KMS-11 (cell line): ENCODE results near the gene ZFYVE28.
"Not testable (repeated sequence)": the region's sequence is repeated elsewhere in the genome, so short reads cannot be mapped to it uniquely, and the experiment has no call there.

ENCODE experiments used
- H2AFZ ChIP-seq: fragments of 200-600 bp; sonication (generic); 2 replicates; pipeline ENCODE4 v1.6.1; 2016; ENCODE audit warnings: antibody characterized with exemption, mixed run types, low read depth
- H3K27ac ChIP-seq: fragments of 200-600 bp; sonication (generic); 2 replicates; pipeline ENCODE4 v1.6.1; 2016; ENCODE audit warnings: mild to moderate bottlenecking, mixed run types
- H3K27me3 ChIP-seq: fragments of 200-600 bp; sonication (generic); 2 replicates; pipeline ENCODE4 v1.6.1; 2017; ENCODE audit warnings: mild to moderate bottlenecking, low read depth, mixed run types, moderate library complexity; ENCODE audit not compliant: insufficient read depth
- H3K36me3 ChIP-seq: fragments of 200-600 bp; sonication (generic); 2 replicates; pipeline ENCODE4 v1.6.1; 2017; ENCODE audit warnings: mild to moderate bottlenecking, mixed run types; ENCODE audit not compliant: insufficient read depth
- H3K4me1 ChIP-seq: fragments of 200-600 bp; sonication (generic); 2 replicates; pipeline ENCODE4 v1.6.1; 2016; ENCODE audit warnings: mild to moderate bottlenecking, low read depth, mixed run types; ENCODE audit not compliant: poor library complexity, severe bottlenecking
- H3K4me2 ChIP-seq: fragments of 200-600 bp; sonication (generic); 2 replicates; pipeline ENCODE4 v1.7.0; 2016; ENCODE audit warnings: mild to moderate bottlenecking, mixed run types
- H3K4me3 ChIP-seq: fragments of 200-600 bp; sonication (generic); IDR thresholded peaks from 2 replicates; pipeline ENCODE4 v1.6.1; 2017; ENCODE audit warnings: low read depth, low read length, mixed read lengths; ENCODE audit not compliant: insufficient read depth
- H3K79me2 ChIP-seq: fragments of 200-600 bp; sonication (generic); 2 replicates; pipeline ENCODE4 v1.6.1; 2016; ENCODE audit warnings: low read depth, mixed run types; ENCODE audit not compliant: insufficient read depth
- H3K9ac ChIP-seq: fragments of 200-600 bp; sonication (generic); 2 replicates; pipeline ENCODE4 v1.6.1; 2016; ENCODE audit warnings: mild to moderate bottlenecking, mixed run types
- H4K20me1 ChIP-seq: fragments of 200-600 bp; sonication (generic); 2 replicates; pipeline ENCODE4 v1.6.1; 2016; ENCODE audit warnings: mild to moderate bottlenecking, mixed run types; ENCODE audit not compliant: insufficient read depth
- CTCF ChIP-seq: fragments of 200-600 bp; sonication (generic); conservative IDR thresholded peaks from 2 replicates; pipeline ENCODE4 v1.6.1; 2017; ENCODE audit warnings: low read depth, mild to moderate bottlenecking, antibody characterized with exemption, low read length, moderate library complexity, mixed read lengths

Gene ZFYVE28

GRCh38 chr4:2380589-2380988 lies 37.9 kb downstream of the ZFYVE28 start:
- H3K36me3 ChIP-seq, H3K79me2 ChIP-seq, H2AFZ ChIP-seq, H3K4me2 ChIP-seq, H3K4me3 ChIP-seq, H3K9ac ChIP-seq, H3K27ac ChIP-seq, H3K27me3 ChIP-seq, H3K4me1 ChIP-seq, H4K20me1 ChIP-seq: not testable (repeated sequence)

GRCh38 chr4:2378898-2379297 lies 39.5 kb downstream of the ZFYVE28 start:
- H4K20me1 ChIP-seq, result no peaks in the 10 kb centered on the region
- no peaks in the 10 kb centered on the region for H3K4me1 ChIP-seq
- no peak overlapping the region for H3K9ac ChIP-seq
- H3K27me3 ChIP-seq, result no peaks in the 10 kb centered on the region
- no peaks in the 10 kb centered on the region for H3K79me2 ChIP-seq
- H3K27ac ChIP-seq, result no peak overlapping the region
- H2AFZ ChIP-seq, result no peak overlapping the region
- no peaks in the 10 kb centered on the region for H3K36me3 ChIP-seq
- TF ChIP-seq CTCF, result no peak
- no peak overlapping the region for H3K4me2 ChIP-seq
- no peak overlapping the region for H3K4me3 ChIP-seq

DNA sequence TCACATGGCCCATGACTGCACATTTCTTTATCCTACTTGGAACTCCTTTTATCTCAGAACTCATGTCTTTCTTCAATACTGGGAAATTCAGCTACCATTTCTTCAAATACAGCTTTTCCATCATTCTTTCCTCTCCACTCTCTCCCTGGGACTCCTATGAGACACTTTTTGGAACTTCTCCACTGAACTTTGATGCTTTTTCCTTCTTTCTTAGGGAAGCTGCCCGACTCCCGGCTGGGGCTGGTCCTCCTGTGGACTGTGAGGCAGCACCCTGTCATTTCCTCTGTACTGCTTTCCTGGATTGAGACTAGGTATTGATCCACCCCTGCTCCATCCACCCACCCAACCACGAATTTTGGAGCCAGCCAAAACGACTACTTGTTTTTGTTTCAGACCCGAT lies 40.0 kb downstream of the ZFYVE28 start:
- Histone ChIP-seq H3K27me3 (no peaks in the 10 kb centered on the region), H3K36me3 (no peaks in the 10 kb centered on the region), H3K4me2 (no peak overlapping the region), H3K27ac (no peak overlapping the region), H4K20me1 (no peaks in the 10 kb centered on the region), H3K4me1 (no peaks in the 10 kb centered on the region), H3K79me2 (no peaks in the 10 kb centered on the region), H3K9ac (no peak overlapping the region), H3K4me3 (no peak overlapping the region), H2AFZ (no peak overlapping the region)
- no peak for TF ChIP-seq CTCF

GRCh38 chr4:2377241-2377640 lies 41.2 kb downstream of the ZFYVE28 start:
- Histone ChIP-seq H3K4me2 (no peak overlapping the region), H4K20me1 (no peaks in the 10 kb centered on the region), H3K36me3 (no peaks in the 10 kb centered on the region), H3K4me1 (no peaks in the 10 kb centered on the region), H2AFZ (no peak overlapping the region), H3K4me3 (no peak overlapping the region), H3K79me2 (no peaks in the 10 kb centered on the region), H3K27me3 (no peaks in the 10 kb centered on the region), H3K9ac (no peak overlapping the region), H3K27ac (no peak overlapping the region)
- TF ChIP-seq CTCF, result no peak

DNA sequence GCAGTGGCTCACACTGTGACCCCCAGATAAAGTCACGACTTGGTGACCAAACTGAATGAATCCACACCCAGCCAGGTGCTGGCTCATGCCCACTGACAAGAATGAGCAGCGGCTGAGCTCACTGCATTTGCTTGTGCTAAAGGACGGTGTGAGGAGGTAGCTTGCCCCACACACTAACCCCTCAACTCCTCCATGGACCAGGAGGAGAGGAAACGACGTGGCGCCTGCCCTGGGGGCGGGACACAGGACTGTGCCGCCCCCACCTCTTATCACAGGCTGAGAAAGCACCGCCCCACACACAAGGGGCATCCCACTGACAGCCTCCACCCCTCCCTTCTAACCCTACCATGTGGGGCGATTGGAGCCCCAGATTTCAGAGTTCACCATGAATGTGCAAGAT lies 43.0 kb downstream of the ZFYVE28 start:
- Histone ChIP-seq H3K4me3 (no peak overlapping the region), H3K9ac (no peak overlapping the region), H2AFZ (no peak overlapping the region), H3K4me1 (no peaks in the 10 kb centered on the region), H4K20me1 (no peaks in the 10 kb centered on the region), H3K36me3 (no peaks in the 10 kb centered on the region), H3K27me3 (no peaks in the 10 kb centered on the region), H3K79me2 (no peaks in the 10 kb centered on the region), H3K27ac (no peak overlapping the region), H3K4me2 (no peak overlapping the region)
- no peak for TF ChIP-seq CTCF
